Left ventricle myocardium superior (tissue), 1 donor: ENCODE results near the gene ARHGAP10. TPM values are rescaled to one million over a fixed set of nuclear protein-coding genes. Genes with fewer than 3 reads are reported as not detected.
"Not testable (repeated sequence)": the region's sequence is repeated elsewhere in the genome, so short reads cannot be mapped to it uniquely, and the experiment has no call there.

ENCODE experiments used
- ATAC-seq: fragments of 200-7000 bp; cut with Tn5 transposase; one replicate; pipeline ENCODE4 v1.9.1; 2020; ENCODE audit warnings: mild to moderate bottlenecking, moderate library complexity
- DNase-seq: peaks from one replicate; pipeline ENCODE4 v3.0.0-alpha.2; 2020
- intact Hi-C: fragments of 100-400 bp; cut with micrococcal nuclease; formaldehyde crosslinking; loops from one replicate; pipeline ENCODE4 v1.11.0; 2022
- total RNA-seq: library from RNA; stranded (reverse); fragmentation: NEBNext Ultra II Directional; extraction: Animal tissue kit (Norgen Biotek cat#: 25700); gene quantifications from one replicate; pipeline ENCODE4 v1.2.1, GENCODE V29; 2021
- donor health status: DM: no; HTN: yes; CAD: no; lungs with severe emphysema.

ARHGAP10 gene
- total RNA-seq, 1 donor from 2014 or later, result 69.2 TPM

GRCh38 chr4:147786531-147786930 lies 54.6 kb downstream of the ARHGAP10 start:
- DNase-seq, result no peak
- peak; percentile 13 for ATAC-seq
- intact Hi-C loops, result no loop called here

- DNase-seq (no peak), ATAC-seq (peak; percentile 51)
- intact Hi-C loops, result no loop called here
Measured at GRCh38 chr4:147787204-147787603, 55.3 kb downstream of the ARHGAP10 start.

GRCh38 chr4:147788791-147789190 lies 56.9 kb downstream of the ARHGAP10 start:
- peak; percentile 63 for ATAC-seq
- intact Hi-C loops, result no loop called here

GRCh38 chr4:147789596-147789995 lies 57.7 kb downstream of the ARHGAP10 start:
- ATAC-seq (peak; percentile 8), DNase-seq (no peak)
- intact Hi-C loops, result no loop called here

More at GRCh38 chr4:147788791-147789190, 56.9 kb downstream of the ARHGAP10 start:
- no peak for DNase-seq

- intact Hi-C loops, result no loop called here
- ATAC-seq, result no peak
- DNase-seq, result no peak
Measured at GRCh38 chr4:147790412-147790811, 58.5 kb downstream of the ARHGAP10 start.

GRCh38 chr4:147791341-147791740 lies 59.5 kb downstream of the ARHGAP10 start:
- intact Hi-C loops, result no loop called here
- no peak for DNase-seq
- ATAC-seq, result no peak

GRCh38 chr4:147791865-147792264 lies 60.0 kb downstream of the ARHGAP10 start:
- intact Hi-C loops, result no loop called here
- peak; percentile 21 for ATAC-seq
- no peak for DNase-seq

- intact Hi-C loops, result no loop called here
- no peak for DNase-seq
- ATAC-seq, result peak; percentile 14
Measured at GRCh38 chr4:147793569-147794313, 61.9 kb downstream of the ARHGAP10 start.

GRCh38 chr4:147794314-147794680 lies 62.4 kb downstream of the ARHGAP10 start:
- ATAC-seq, result no peak
- DNase-seq, result no peak
- intact Hi-C loops, result no loop called here

- DNase-seq (no peak), ATAC-seq (no peak)
- intact Hi-C loops, result no loop called here
Measured at GRCh38 chr4:147794787-147795413, 63.0 kb downstream of the ARHGAP10 start.

- DNase-seq, ATAC-seq, intact Hi-C loops: not testable (repeated sequence)
Measured at GRCh38 chr4:147799057-147799456, 67.2 kb downstream of the ARHGAP10 start.

GRCh38 chr4:147799986-147800555 lies 68.2 kb downstream of the ARHGAP10 start:
- ATAC-seq (peak; percentile 18), DNase-seq (no peak)
- intact Hi-C loops, result no loop called here

- ATAC-seq, result no peak
- intact Hi-C loops, result no loop called here
- no peak for DNase-seq
Measured at GRCh38 chr4:147801820-147802219, 69.9 kb downstream of the ARHGAP10 start.

- intact Hi-C loops, result no loop called here
- DNase-seq (no peak), ATAC-seq (peak; percentile 30)
Measured at GRCh38 chr4:147802346-147802745, 70.5 kb downstream of the ARHGAP10 start.

- intact Hi-C loops, result no loop called here
- DNase-seq (no peak), ATAC-seq (no peak)
Measured at GRCh38 chr4:147805946-147806345, 74.1 kb downstream of the ARHGAP10 start.

- no peak for ATAC-seq
- intact Hi-C loops, result no loop called here
- no peak for DNase-seq
Measured at GRCh38 chr4:147808447-147808846, 76.6 kb downstream of the ARHGAP10 start.

GRCh38 chr4:147809211-147809610 lies 77.3 kb downstream of the ARHGAP10 start:
- intact Hi-C loops, result no loop called here
- ATAC-seq (no peak), DNase-seq (no peak)

- no peak for DNase-seq
- intact Hi-C loops, result no loop called here
- ATAC-seq, result no peak
Measured at GRCh38 chr4:147811878-147812277, 80.0 kb downstream of the ARHGAP10 start.

GRCh38 chr4:147813109-147813773 lies 81.4 kb downstream of the ARHGAP10 start:
- no peak for DNase-seq
- intact Hi-C loops, result no loop called here

GRCh38 chr4:147813973-147814372 lies 82.1 kb downstream of the ARHGAP10 start:
- no peak for ATAC-seq
- intact Hi-C loops, result no loop called here
- DNase-seq, result no peak

More at GRCh38 chr4:147813109-147813773, 81.4 kb downstream of the ARHGAP10 start:
- ATAC-seq, result peak; percentile 58
